GM23338 (cell line): ENCODE results near the gene PTPRO. TPM values are rescaled to one million over a fixed set of nuclear protein-coding genes. Genes with fewer than 3 reads are reported as not detected.

Source experiments
- ATAC-seq: fragments of 200-7000 bp; cut with Tn5 transposase; 3 replicates; pipeline ENCODE4 v1.9.1; 2020
- DNase-seq: peaks from one replicate; pipeline ENCODE4 v3.0.0-alpha.2; 2015; ENCODE audit warnings: low spot score
- H2AFZ ChIP-seq: fragments of 200-600 bp; sonication (generic); 2 replicates; pipeline ENCODE4 v1.8.0; 2016; ENCODE audit warnings: antibody characterized with exemption, mild to moderate bottlenecking, moderate library complexity
- H3F3A ChIP-seq: fragments of 200-600 bp; sonication (generic); replicated peaks from 2 replicates; pipeline ENCODE4 v1.8.0; 2017; ENCODE audit warnings: antibody characterized with exemption, mixed run types, low read depth
- H3K27ac ChIP-seq: fragments of 200-600 bp; sonication (generic); 2 replicates; pipeline ENCODE4 v1.6.1; 2016; ENCODE audit warnings: low read depth
- H3K27me3 ChIP-seq: fragments of 200-600 bp; sonication (generic); 2 replicates; pipeline ENCODE4 v1.8.0; 2016; ENCODE audit warnings: mild to moderate bottlenecking, mixed run types, moderate library complexity; ENCODE audit not compliant: insufficient read depth
- H3K36me3 ChIP-seq: fragments of 200-600 bp; sonication (generic); 2 replicates; pipeline ENCODE4 v1.8.0; 2016; ENCODE audit warnings: mild to moderate bottlenecking; ENCODE audit not compliant: insufficient read depth
- H3K4me1 ChIP-seq: fragments of 200-600 bp; sonication (generic); 2 replicates; pipeline ENCODE4 v1.8.0; 2016; ENCODE audit warnings: mild to moderate bottlenecking, moderate library complexity; ENCODE audit not compliant: insufficient read depth
- H3K4me2 ChIP-seq: fragments of 200-600 bp; sonication (generic); 2 replicates; pipeline ENCODE4 v1.7.1; 2017; ENCODE audit warnings: mixed run types
- H3K4me3 ChIP-seq: fragments of 200-600 bp; sonication (generic); 2 replicates; pipeline ENCODE4 v1.6.1; 2016; ENCODE audit warnings: mixed run types
- H3K79me2 ChIP-seq: fragments of 200-600 bp; sonication (generic); replicated peaks from 2 replicates; pipeline ENCODE4 v1.8.0; 2017; ENCODE audit warnings: mild to moderate bottlenecking; ENCODE audit not compliant: insufficient read depth
- H3K9me2 ChIP-seq: fragments of 200-600 bp; sonication (generic); 2 replicates; pipeline ENCODE4 v1.8.0; 2017; ENCODE audit not compliant: insufficient read depth
- H4K20me1 ChIP-seq: fragments of 200-600 bp; sonication (generic); replicated peaks from 2 replicates; pipeline ENCODE4 v1.8.0; 2017; ENCODE audit warnings: mild to moderate bottlenecking; ENCODE audit not compliant: insufficient read depth
- H3K27ac Mint-ChIP-seq: 2 replicates; pipeline ENCODE4 v1.8.0; 2020; ENCODE audit warnings: inconsistent platforms, mild to moderate bottlenecking, moderate library complexity, mixed read lengths
- H3K27me3 Mint-ChIP-seq: 3 replicates; pipeline ENCODE4 v1.8.0; 2022; ENCODE audit warnings: low read depth, mild to moderate bottlenecking, moderate library complexity, mixed read lengths, inconsistent platforms; ENCODE audit not compliant: insufficient read depth, poor library complexity
- H3K36me3 Mint-ChIP-seq: 3 replicates; pipeline ENCODE4 v1.8.0; 2021; ENCODE audit warnings: low read depth, mild to moderate bottlenecking, inconsistent platforms, moderate library complexity, mixed read lengths
- H3K4me1 Mint-ChIP-seq: 3 replicates; pipeline ENCODE4 v1.8.0; 2020; ENCODE audit warnings: mild to moderate bottlenecking, inconsistent platforms, mixed read lengths
- H3K4me3 Mint-ChIP-seq: 3 replicates; pipeline ENCODE4 v1.8.0; 2021; ENCODE audit warnings: moderate library complexity, mild to moderate bottlenecking, inconsistent platforms, mixed read lengths
- H3K9me3 Mint-ChIP-seq: 3 replicates; pipeline ENCODE4 v1.8.0; 2020; ENCODE audit warnings: moderate library complexity, mild to moderate bottlenecking, inconsistent platforms, mixed read lengths
- CREB1 ChIP-seq: fragments of 250-450 bp; sonication (Bioruptor Pico); IDR thresholded peaks from 2 replicates; pipeline ENCODE4 v1.5.0; 2020; ENCODE audit warnings: low read depth, mild to moderate bottlenecking, moderate library complexity
- EZH2 ChIP-seq: fragments of 200-600 bp; sonication (generic); IDR thresholded peaks from one replicate; pipeline ENCODE4 v1.8.0; 2017; ENCODE audit warnings: antibody characterized with exemption, mild to moderate bottlenecking, low read depth; ENCODE audit not compliant: unreplicated experiment
- JUNB ChIP-seq: IDR thresholded peaks from one replicate; pipeline ENCODE4 v1.6.1; 2016; ENCODE audit warnings: antibody characterized with exemption; ENCODE audit not compliant: unreplicated experiment
- POLR2AphosphoS5 ChIP-seq: IDR thresholded peaks from 2 replicates; pipeline ENCODE4 v1.6.1; 2016; ENCODE audit warnings: antibody characterized with exemption, low read depth
- ZNF114 ChIP-seq: fragments of 250-450 bp; sonication (Bioruptor Pico); IDR thresholded peaks from 2 replicates; pipeline ENCODE4 v1.5.0; 2020; ENCODE audit warnings: mild to moderate bottlenecking, moderate library complexity
- polyA plus RNA-seq: library from polyadenylated mRNA; unstranded; fragments of >200 nt; fragmentation: Nextera tagmentation; extraction: Ambion mirVana; gene quantifications from 2 replicates; pipeline ENCODE4 v1.2.1, GENCODE V29; 2016
- total RNA-seq: library from RNA; depleted of rRNA; stranded (reverse); fragments of >200 nt; shearing (Covaris generic); gene quantifications from 2 replicates; pipeline ENCODE4 v1.2.3, GENCODE V29; 2014
- TF ChIP-seq, protein P1 (sequence below): IDR thresholded peaks from one replicate; pipeline ENCODE4 v1.6.1; 2018; ENCODE audit warnings: antibody characterized with exemption; ENCODE audit not compliant: unreplicated experiment
- TF ChIP-seq, protein P2 (sequence below): IDR thresholded peaks from 2 replicates; pipeline ENCODE4 v1.6.1; 2016; ENCODE audit warnings: antibody characterized with exemption

PTPRO gene
- total and polyA plus RNA-seq, 2 experiments from 2014 or later = 1.4 to 1.5 TPM

DNA sequence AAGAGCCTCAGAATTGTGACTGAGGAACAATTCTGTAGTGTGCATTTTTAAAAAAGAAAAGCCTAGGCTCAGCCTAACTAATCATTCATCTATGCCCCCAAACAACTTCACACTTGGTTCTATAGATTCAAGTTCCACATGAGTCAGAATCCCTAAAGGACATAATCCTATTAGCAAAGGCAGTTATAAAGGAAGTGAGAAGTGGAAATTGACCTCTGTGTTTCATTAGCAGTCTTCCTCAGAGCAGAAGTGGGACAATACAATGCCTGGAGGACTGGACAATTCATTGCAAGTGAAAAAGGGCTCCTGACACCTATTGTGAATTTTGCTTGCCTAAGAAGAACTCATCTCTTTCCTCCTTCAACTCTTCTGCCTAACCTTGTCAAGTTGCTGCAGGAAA lies 222.3 kb downstream of the PTPRO start (continued):
- TF ChIP-seq, protein P1, sequence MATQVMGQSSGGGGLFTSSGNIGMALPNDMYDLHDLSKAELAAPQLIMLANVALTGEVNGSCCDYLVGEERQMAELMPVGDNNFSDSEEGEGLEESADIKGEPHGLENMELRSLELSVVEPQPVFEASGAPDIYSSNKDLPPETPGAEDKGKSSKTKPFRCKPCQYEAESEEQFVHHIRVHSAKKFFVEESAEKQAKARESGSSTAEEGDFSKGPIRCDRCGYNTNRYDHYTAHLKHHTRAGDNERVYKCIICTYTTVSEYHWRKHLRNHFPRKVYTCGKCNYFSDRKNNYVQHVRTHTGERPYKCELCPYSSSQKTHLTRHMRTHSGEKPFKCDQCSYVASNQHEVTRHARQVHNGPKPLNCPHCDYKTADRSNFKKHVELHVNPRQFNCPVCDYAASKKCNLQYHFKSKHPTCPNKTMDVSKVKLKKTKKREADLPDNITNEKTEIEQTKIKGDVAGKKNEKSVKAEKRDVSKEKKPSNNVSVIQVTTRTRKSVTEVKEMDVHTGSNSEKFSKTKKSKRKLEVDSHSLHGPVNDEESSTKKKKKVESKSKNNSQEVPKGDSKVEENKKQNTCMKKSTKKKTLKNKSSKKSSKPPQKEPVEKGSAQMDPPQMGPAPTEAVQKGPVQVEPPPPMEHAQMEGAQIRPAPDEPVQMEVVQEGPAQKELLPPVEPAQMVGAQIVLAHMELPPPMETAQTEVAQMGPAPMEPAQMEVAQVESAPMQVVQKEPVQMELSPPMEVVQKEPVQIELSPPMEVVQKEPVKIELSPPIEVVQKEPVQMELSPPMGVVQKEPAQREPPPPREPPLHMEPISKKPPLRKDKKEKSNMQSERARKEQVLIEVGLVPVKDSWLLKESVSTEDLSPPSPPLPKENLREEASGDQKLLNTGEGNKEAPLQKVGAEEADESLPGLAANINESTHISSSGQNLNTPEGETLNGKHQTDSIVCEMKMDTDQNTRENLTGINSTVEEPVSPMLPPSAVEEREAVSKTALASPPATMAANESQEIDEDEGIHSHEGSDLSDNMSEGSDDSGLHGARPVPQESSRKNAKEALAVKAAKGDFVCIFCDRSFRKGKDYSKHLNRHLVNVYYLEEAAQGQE = no peak

DNA sequence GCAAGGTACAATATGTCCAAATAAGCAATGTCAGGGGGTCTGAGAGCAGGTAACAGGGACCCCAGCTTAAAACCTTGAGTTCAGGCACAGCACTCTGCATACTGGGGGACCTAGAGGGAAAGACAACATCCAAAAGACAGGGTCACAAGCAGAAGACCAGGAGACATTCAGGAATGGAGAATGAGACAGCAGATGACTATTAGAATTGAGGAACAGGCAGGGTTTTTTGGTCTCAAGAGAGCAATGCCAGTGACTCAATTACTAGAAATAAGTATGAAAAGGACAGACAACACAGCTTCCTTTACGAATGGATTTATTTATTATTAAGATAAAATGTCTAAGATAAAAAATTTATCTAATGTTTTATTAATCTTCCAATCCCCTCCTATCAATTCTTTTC lies 223.0 kb downstream of the PTPRO start:
- DNase-seq (no peak), ATAC-seq (no peak)
- Mint-ChIP-seq H3K36me3 (no peaks in the 10 kb centered on the region), H3K4me1 (no peaks in the 10 kb centered on the region), H3K27ac (no peak overlapping the region), H3K4me3 (no peak overlapping the region), H3K9me3 (no peaks in the 10 kb centered on the region), H3K27me3 (no peaks in the 10 kb centered on the region)
- TF ChIP-seq ZNF114 (CRISPR knock-in tag) = no peak
- Histone ChIP-seq H3K79me2 (no peaks in the 10 kb centered on the region), H3K36me3 (no peaks in the 10 kb centered on the region), H2AFZ (no peak overlapping the region), H3K9me2 (no peaks in the 10 kb centered on the region), H3K4me1 (no peaks in the 10 kb centered on the region), H3F3A (no peaks in the 10 kb centered on the region), H3K4me3 (no peak overlapping the region), H3K27ac (no peak overlapping the region), H3K4me2 (no peak overlapping the region), H3K27me3 (no peaks in the 10 kb centered on the region), H4K20me1 (no peaks in the 10 kb centered on the region)

DNA sequence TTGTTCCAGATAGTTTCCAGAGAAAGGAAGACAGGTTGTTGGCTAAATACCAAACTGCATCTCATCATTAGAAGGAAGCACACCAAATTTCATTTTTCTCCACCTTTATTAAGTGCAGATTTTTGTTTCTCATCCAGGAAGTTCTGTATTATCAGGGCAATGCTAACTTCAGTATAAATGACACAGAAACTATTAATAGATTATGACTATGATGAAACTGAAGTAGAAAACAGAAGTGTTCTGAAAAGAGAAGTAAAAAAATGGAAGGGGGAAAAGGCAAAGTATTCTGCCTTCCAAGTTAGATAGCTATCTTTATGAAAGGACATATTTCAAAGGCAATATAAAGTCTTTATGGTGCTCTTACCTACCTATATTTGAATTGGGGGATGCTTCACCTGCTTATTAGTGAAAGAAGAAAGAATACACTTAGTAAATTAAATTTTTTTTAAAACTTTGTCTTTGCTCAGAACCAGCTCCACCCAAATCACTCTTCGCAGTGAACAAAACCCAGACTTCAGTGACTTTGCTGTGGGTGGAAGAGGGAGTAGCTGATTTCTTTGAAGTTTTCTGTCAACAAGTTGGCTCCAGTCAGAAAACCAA lies 223.9 kb downstream of the PTPRO start:
- H3K9me3 Mint-ChIP-seq = no peaks in the 10 kb centered on the region
- H3K27me3 Mint-ChIP-seq = no peaks in the 10 kb centered on the region
- H3K9me2 ChIP-seq = no peaks in the 10 kb centered on the region
- H3K4me2 ChIP-seq = no peak overlapping the region
- H3K4me1 Mint-ChIP-seq = no peaks in the 10 kb centered on the region
- no peak overlapping the region for H3K4me3 ChIP-seq
- no peaks in the 10 kb centered on the region for H3K79me2 ChIP-seq
- no peak overlapping the region for H2AFZ ChIP-seq
- ATAC-seq = no peak
- no peak for DNase-seq
- H3K36me3 Mint-ChIP-seq = no peaks in the 10 kb centered on the region
- no peaks in the 10 kb centered on the region for H3F3A ChIP-seq
- no peaks in the 10 kb centered on the region for H3K4me1 ChIP-seq
- H3K27ac Mint-ChIP-seq = no peak overlapping the region
- no peak overlapping the region for H3K4me3 Mint-ChIP-seq
- H4K20me1 ChIP-seq = no peaks in the 10 kb centered on the region
- no peaks in the 10 kb centered on the region for H3K36me3 ChIP-seq
- no peaks in the 10 kb centered on the region for H3K27me3 ChIP-seq
- H3K27ac ChIP-seq = no peak overlapping the region
- TF ChIP-seq JUNB (no peak), POLR2AphosphoS5 (no peak), EZH2 (no peak), CREB1 (CRISPR knock-in tag) (no peak)
- TF ChIP-seq, protein P1 = no peak
- TF ChIP-seq, protein P2, sequence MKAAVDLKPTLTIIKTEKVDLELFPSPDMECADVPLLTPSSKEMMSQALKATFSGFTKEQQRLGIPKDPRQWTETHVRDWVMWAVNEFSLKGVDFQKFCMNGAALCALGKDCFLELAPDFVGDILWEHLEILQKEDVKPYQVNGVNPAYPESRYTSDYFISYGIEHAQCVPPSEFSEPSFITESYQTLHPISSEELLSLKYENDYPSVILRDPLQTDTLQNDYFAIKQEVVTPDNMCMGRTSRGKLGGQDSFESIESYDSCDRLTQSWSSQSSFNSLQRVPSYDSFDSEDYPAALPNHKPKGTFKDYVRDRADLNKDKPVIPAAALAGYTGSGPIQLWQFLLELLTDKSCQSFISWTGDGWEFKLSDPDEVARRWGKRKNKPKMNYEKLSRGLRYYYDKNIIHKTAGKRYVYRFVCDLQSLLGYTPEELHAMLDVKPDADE = no peak
